HG02623 (cell line): ENCODE data around the gene ASB10.

Source experiments
- ATAC-seq: cut with Tn5 transposase; IDR thresholded peaks from one replicate; pipeline ENCODE4 v1.9.1; 2021; ENCODE audit warnings: moderate library complexity; ENCODE audit not compliant: unreplicated experiment

ASB10 gene

DNA sequence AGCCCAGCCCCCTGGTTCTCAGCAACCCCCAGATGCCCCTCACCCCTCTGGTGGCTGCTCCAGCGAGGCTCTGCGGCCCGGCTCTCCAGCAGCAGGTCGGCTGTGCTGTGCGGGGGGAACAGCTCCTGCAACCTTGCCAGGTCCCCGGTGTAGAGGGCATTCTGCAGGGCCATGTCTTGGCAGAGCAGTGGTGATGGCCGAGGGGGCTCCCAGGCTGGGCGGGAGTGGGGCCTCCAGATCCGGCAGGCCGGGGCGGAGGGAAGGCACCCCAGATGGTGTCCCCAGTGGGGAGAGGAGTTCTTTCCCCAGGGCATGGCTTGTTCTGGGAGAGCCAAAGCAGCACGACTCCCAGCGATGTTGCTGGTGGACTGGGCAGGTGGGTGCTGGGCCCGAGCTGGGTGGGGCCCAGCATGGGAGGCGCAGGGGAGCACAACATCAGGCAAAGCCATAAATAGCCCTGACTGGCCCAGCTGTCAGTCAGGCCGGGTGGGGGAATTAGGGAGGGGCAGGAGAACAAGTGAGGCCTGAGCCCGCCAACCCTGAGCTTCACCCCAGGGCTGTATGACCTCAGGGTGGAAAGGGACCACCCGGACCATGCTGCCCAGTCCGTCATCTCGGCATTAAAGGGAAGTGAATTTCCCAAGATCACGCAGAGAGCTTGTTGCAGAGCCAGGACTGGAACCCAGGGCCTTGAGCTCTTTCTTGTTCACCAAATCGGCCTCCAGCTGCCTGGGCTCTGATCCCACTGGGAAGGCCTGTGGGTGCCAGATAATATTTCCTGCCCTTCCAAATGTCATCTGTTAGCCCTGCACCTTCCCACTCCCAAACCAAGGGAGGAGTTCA, 580 bp upstream of the ASB10 start:
- no peak for ATAC-seq

DNA sequence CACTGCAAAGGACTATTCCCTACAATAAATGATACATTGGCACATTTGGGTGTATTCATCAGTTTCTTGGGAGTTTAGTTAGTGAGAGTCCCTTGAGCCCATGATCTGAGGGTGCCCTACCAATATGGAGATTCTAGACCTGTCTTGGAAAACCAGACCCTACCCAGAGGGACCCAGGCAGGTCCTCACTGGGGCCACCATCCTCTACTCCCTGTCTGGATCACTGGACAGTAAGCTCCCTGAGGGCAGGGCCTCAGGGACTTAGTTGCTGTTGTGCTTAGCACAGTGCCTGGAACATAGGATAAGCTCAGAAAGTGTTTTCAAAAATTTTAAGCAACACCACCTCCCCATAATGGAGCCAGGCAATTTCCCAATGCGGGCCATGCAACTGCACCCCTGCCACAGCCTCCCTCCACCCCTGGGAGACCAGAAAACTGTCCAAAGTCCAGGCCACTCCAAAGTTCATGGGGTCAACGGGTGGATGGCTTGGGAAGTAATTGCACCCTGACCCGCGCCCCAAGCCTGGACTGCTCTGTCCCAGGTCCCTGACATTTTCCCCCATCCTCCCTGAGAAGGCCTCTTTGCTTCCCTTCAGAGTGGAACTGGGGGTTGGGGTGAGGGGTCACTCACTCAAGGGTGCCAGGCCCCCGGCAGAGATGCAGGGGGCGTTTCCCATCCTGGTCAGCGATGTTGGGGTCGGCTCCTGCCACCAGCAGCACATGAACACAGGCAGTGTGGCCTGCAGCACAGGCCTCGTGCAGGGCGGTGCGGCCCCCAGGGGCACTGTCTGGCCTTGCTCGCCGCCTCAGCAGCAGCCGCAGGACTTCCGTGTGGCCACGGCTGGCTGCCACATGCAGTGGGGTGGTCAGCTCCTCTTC, 1.0 kb downstream of the ASB10 start:
- no peak for ATAC-seq

DNA sequence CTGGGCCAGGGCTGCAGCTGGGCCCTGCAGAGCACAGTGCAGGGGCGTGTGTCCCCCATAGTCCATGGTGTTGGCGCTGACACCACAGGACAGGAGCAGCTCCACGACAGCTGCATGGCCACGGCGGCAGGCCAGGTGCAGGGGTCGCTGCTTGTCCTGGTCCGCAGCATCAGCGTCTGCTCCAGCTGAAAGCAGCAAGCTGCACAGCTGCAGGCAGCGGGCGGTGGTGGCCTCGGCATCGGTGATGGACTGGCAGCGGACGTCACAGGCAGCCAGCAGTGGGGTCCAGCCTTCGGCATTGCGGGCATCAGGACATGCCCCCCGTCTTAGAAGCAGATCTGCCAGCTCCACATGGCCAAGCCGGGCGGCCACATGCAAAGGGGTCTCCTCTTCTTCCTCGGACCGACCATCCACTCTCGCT, 6.0 kb downstream of the ASB10 start:
- no peak for ATAC-seq

DNA sequence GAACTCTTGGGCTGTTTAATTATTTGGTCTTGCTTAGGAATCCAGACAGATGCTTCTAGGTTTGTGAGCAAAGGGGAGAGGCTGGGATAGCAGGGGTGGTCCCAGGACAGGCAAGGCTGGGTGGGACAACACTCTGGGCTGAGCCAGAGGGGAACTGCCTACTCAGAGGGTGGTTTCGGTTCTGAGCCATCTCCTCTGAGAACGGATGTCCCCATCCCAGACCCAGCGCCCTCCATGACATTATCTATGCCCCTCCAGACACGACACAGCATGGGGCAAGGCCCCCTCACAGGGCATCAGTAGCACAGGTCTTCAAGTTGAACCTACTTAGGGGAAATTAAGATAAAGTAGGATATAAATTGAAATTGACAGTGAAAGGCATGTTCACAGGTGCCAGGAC, 7.1 kb downstream of the ASB10 start:
- no peak for ATAC-seq

DNA sequence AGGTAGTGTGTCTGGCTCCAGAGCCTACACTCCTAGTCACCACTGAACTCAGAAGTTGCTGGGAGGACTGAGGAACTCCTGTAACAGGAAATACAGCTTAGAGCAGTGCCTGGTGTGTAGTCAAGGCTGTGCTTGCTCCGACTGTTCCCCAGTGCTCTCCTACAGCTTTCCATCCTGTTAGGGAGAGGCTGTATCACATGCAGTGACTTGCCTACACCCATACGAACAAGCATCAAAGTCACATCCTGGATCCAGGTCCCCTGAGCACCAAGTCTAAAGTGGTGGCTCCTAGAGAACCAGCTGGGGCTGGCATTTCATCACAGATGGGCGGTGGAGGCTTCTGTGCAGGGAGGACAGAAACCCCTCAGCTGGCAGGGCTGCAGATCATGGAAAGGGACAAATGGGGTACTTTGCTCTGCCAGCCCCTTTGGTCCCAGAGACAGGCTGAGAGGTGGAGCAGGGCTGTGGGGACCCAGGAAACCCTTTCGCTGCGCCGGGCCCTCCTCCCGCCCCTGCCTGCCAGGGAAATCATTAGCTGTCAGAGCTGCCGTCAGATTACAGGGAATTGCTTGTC, 7.7 kb downstream of the ASB10 start:
- ATAC-seq, result no peak

DNA sequence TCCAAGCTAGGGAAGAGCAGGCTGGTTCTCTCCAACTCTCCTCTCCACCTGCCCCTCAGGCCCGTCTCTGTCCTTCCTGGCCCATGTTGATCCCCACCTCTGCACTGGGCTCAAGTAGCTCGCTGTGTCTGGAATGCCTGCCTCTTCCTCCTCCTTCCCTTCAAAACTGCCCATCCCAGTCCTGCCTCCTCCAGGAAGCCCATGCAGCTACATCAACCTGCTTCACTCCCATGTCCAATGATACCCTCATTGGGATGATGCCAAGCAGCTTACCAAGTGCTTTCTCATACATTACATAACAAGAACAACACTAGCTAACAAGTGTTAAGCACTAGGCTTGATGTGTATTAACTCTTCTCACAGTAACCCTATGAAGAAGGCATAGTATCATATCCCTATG, 8.2 kb downstream of the ASB10 start:
- ATAC-seq, result no peak

DNA sequence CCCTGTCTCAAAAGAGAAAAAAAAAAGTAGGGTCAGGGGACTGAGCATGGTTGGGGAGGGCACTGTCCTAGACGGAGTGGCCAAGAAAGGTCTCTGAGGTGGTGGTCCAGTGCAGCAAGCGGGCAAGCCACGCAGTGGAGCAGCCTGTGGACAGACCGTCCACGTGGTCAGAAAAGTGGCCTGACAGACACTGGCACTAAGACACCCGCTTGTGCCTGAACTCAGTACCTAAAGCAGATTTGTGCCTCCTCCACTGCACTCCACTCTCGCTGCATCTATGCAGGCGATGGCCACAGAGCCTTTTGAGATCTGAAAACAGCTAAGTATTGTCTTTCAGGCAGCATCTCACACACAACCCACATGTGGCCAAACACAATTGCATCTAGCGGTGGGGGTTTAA, 8.8 kb downstream of the ASB10 start:
- no peak for ATAC-seq

DNA sequence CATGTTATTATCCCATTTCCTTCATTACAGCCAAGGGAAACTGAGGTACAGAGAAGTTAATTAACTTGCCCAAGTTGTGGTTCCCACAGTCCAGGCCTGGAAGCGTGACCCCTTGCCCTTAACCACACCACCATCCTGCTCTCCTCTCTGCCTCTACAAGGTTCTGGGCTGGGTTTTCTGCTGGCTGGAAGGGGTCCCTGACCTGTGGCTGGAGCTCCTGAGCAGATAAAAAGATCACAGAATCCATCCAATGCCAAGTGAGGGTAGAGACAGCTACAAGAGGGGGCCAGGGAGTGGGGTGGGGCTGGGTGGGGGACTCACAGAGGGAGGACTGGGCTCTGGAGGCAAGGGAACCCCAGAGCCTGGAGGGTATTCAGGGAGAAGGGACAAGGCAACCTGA, 9.7 kb downstream of the ASB10 start:
- no peak for ATAC-seq

DNA sequence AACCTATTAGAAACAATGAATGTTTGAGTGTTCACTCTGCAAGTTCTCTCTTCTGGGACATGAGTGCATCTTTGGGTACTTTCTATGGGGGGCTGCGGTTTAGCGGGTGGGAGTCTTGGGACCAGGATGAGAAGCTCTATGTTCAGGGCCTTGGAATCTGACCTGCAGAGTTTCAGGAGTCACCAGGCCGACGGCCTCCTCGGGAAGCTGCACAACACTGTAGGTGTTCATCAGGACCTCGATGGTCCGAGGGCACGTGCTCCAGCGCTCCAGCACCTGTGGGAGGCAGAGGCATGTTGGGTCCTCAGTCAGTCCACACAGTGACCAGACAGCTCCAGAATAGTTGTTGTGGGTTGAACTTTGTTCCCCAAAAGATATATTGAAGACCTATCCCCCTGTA, 10.6 kb downstream of the ASB10 start:
- ATAC-seq, result no peak

DNA sequence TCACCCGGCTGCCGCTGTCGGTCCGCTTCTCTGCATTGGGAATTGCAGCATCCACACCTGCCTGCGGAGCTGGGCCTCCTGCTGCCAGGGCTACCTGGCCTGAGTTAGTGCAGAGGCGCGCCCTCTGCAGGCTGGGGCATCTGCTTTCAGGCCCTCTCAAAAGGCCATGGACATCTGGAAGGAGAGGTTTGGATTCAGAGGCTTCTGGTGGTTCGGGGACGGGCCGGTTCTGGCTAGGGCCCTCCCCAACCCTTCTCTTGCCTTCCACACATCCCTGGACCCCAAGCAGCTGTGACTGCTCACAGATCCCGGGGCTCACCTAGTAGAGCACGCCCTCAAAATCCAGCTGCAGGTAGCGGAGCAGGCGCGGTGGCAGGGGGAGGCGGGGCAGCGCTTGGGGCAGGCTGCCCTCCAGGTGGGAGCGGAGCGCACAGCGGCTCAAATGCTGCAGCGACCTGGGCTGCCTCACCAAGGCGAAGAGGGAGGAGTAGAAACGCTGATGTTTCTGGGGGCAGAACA, 11.2 kb downstream of the ASB10 start:
- ATAC-seq, result no peak

DNA sequence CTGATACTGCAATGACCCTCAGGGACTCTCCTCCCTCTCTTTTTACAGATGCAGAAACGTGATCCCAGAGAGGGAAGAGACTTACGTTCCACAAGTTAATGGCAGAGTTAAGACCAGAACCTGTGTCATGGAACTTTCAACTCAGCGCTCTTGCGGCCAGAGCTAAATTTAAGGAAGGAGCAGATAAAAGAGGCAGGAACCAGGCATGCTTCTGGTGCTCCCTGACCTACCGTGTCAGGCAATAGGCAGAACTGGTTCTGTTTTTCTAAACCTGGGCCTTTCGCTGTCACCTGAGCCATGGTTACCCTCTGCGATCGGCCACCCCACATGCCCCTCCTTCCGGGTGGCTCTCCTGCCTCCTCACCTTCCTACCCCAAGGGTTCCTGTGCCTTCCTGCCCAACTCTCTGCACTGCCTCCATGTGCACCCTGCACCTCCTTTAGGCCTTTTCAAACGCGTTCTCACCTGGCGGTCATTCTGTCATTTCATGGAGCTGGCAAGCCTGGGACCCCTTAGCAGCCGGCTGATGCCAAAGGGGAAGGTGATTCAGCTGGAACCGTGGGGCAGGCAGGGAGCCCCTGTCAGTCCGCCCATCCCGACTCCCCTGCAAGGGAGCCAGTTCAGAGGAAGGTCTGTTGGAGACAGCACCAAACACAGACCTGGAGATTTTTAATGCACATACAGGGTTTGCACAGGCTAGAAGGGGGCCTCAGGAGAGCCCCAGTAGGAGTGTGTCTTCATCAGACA, 11.8 kb downstream of the ASB10 start:
- ATAC-seq, result no peak

DNA sequence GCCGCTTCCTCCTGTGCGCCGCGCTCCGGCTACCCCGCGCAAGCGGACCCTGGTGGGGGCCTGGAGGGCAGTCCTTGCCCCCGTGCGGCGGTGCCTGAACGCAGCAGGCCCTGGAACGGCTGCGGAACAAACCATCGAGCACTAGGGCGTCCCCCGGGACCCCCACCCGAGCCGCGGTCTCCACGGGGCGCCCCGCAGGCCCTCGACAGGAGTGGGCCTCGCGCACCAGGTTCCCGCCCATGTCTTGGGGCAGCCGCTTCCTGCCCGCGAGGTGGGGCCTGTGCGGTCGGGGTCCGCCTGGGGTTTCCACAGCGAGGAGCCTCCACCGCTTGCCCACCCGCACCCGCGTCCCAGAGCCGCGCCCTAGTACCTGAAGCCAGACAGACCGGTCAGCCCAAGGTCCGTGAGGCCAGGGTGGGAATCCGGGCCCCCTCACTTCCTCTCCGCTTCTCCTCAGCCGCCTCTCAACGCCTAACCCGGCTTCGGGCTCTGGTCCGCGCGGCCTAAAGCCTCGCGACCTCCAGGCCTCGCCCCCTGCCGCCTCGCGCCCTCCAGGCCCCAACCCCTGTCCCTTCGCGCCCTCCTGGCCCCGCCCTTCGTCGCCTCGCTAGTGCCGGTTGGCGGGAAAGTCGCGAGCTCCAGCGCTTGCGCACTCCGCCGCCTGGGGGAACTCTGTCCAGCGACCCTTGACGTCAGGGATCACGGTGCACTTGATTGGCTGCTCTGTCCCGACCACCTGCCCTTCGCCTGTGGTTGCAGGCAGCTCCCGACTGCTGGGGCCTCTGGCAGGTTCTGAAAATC, 12.6 kb downstream of the ASB10 start:
- no peak for ATAC-seq

DNA sequence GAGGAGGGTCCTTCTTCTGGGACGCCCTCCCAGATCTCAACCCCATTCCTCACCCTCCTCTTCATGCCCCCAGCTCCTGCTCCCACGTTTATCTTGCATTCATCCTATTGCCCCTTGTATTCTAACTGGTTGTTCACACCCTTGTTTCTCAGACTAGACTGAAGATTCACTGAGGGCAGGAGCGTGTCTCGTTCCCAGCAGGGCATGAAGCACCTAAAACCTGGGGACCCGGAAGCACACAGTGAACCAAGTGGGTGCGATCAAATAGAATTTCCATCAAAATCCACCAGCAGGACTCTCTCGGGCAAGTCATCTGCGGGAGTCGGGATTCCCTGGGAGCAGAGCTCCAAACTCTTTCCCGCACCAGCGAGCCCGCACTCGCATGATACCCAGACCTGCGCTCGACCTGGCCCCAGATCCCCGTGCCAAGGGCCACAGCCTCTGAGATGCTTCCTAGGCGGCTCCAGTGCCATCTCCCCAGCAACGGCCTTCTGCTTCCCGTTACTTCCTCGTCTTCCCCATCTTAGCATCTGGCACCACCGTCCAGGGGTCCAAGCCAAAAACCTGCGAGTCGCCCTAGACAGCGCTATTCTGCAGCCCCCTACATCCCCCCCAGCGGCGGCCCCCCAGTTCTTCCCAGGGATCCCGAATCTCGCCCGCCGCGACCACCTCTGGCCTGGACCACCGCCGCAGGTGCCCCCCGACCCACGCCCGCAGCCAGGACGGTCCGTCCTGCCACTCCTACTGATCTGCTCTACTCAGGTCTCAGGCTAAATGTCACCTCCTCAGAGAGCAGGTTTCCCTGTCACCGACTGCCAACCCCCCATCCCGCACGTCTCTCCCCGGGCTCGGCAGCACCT, 13.4 kb downstream of the ASB10 start:
- ATAC-seq, result no peak

DNA sequence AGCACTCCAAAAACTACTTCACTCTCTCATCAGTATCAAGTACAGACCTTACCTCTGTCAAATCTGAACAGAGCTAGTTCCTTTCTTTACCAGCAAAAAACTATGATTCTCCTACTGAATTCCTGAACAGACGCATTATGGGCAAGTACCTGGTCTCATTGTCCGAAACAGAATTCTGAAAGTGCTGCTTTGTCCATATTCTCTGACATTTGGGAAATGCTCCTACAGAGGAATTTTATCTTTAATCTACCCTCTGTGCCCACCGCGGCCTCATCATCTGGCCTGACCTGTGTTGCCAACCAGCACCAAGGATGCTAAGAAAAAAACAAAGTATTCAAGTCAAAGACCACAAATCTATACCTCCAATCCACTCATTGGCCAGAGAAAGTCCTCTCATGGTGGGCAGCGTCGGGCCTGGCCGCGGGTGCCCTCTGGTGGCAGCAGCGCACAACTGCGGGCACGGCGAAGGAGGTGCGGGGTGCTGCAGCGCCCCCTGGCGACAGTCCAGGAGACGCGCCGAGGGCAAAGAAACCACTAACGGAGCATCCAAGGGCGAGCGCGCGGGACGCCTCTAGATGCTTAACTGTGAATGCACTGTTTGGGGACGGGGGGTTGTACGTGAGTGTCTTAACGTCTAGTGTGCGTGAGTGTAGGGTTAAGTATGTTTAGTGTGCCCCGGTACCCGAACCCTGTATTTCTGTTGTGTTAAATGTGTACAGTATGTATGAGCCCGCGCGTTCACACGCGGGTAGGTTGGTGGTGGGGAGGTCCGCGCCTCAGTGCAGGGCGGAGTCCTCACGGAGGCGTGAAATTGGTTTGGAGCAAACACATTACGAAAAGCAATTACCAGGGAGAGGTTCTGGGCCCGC, 14.5 kb downstream of the ASB10 start:
- peak; percentile 62 for ATAC-seq

DNA sequence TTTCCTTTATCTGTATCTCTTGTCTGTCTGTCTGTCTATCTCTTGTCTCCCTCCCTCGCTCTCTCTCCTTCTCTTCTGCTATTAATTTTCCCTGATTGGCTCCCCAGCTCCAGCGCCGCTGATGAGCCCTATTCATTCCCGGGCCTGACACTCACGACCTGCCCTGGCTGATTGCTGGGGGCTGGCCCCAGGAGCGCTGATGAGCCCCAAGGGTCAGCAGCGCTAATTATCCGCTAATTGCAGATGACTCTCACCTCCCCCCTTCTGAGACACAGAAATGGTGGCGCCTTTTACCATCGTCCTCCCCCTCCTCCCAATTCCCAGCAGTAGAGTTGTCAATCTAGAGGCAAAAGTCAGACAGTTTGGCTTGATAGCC, 18.3 kb downstream of the ASB10 start:
- no peak for ATAC-seq

DNA sequence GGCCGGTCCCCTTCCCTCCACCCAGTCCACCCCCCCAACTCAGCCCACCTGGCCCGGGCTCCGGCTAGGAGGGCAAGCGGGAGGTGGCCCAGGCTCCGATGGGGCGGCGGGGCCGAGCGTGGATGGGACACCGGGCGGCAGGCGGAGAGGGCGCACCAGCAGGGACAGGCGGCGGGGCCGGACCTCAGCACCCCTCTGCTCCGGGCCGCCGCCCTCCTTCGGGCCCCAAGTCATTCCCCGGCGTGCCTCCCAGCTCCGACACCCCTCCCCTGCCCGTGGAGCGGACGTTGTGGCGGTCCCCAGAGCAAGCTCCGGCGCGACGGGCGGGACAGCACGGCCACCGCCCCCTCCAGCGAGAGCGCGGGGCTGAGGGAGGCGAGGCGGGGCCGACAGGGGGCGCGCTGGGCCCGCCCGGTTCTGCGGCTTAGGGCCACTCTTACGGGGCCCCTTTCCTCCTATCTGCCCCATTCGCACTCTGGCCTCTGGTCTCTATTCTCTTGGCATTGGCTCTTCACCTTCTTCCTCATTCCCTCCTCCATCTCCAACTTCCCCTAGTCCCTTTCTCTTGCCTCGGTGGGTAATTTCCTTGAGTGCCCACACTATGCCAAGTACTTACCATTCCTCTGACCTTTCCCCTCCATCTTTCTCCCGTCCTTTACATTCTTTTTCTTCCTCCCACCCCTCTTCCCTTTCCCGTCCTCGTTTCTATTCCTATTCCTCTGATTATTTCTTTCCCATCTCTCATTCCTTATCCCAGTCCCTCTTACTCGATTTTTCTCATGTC, 18.9 kb downstream of the ASB10 start:
- ATAC-seq, result no peak

DNA sequence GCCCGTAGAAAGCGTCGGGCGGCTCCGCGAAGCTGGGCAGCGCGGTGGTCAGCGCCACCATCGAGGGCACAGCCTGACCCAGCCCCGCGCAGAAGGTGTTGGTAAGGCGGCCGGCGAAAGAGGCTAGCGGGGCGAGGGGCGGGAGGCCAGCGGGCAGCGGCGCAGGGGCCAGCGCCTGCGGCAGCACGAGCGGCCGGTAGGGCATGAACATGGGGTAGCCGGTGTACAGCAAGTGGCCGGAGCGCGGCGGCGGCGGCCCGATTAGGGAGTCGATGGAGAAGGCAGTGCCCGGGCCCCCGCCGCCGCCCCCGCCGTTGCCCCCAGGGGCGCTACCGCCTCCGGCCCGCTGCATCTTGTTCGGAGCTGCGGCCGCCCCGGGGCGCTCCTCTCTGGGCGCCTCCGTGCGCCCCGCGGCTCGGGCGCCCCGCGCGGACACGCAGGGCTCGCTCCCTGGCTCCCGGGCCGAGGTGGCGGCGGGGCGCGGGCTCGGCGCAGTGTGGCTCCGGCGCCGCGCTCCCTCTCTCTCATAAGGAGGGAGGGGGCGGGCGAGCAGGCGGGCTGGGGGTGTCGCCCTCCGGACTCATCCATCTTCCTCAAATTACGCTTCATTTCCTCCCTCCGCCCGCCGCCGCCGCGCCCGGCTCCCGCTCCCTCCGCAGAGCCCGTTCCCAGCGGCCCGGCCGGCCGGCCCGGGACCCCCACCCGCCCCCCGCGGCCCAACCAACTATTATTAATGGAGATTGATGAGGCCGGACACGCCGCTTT, 19.7 kb downstream of the ASB10 start, which contains the start of gene GBX1:
GBX1 (minus strand) TSS at position 498 of the 765 bp plus-strand sequence; CDS start at position 352, 146 bp downstream.
- ATAC-seq, result no peak
